GM18511 (cell line): Measurements from ENCODE around the gene UFC1.

Experiments used
- ATAC-seq: cut with Tn5 transposase; IDR thresholded peaks from one replicate; pipeline ENCODE4 v1.9.1; 2021; ENCODE audit warnings: mild to moderate bottlenecking, moderate library complexity; ENCODE audit not compliant: unreplicated experiment

The UFC1 gene

GRCh38 chr1:161133220-161133740 lies 20.5 kb upstream of the UFC1 start:
- peak; percentile 8 for ATAC-seq

- no peak for ATAC-seq
These were observed 15.9 kb upstream of the UFC1 start for GRCh38 chr1:161137881-161138280.

DNA sequence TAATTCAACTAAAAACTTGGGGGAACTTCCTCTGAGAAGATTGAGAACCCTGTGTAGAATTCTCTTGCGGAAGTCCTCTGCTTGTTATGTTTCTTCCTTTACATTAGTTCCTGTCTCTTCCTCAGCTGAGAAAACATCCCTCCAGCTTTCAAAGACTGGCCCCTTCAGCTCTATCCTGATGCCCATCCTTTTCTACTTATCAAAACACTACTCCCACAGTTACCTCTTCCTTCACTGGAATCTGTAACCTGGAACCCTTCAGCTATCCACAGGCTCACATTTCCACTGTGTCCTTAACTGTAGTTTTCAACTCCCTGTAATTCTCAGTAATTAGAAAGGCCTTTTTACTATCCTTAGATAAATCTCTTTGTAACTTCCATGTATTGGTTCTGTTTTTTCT lies 15.3 kb upstream of the UFC1 start:
- no peak for ATAC-seq

GRCh38 chr1:161139766-161140165 lies 14.0 kb upstream of the UFC1 start:
- ATAC-seq: no peak

- ATAC-seq: no peak
These were observed 12.9 kb upstream of the UFC1 start for GRCh38 chr1:161140755-161141400.

DNA sequence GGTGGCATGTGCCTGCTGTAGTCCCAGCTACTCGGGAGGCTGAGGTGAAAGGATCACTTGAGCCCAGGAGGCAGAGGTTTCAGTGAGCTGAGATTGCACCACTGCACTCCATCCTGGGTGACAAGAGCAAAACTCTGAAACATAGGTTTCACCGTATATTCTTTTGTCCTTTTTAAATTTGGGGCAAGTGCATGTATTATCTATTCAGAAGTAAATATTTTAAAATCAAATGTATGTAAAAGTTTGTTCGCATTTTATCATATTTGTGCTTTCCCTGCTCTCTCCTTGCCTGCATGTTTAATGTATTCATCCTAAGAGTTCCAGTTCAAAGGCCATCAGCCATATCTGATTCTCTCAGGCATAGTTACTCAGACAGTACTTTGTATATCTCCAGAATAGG lies 7.9 kb upstream of the UFC1 start:
- no peak for ATAC-seq

GRCh38 chr1:161153176-161153575 lies 602 bp upstream of the UFC1 start:
- peak; percentile 13 for ATAC-seq

GRCh38 chr1:161157867-161158266 lies 4.1 kb downstream of the UFC1 start:
- ATAC-seq: no peak

GRCh38 chr1:161158316-161159010 lies 4.7 kb downstream of the UFC1 start:
- no peak for ATAC-seq

GRCh38 chr1:161159087-161159912 lies 5.5 kb downstream of the UFC1 start, which contains the start of gene USP21:
USP21 (plus strand) TSS chr1:161159500; CDS start chr1:161160641, 1,141 bp downstream.
- ATAC-seq: peak; percentile 92

- no peak for ATAC-seq
These were observed 6.1 kb downstream of the UFC1 start for GRCh38 chr1:161159913-161160243.

DNA sequence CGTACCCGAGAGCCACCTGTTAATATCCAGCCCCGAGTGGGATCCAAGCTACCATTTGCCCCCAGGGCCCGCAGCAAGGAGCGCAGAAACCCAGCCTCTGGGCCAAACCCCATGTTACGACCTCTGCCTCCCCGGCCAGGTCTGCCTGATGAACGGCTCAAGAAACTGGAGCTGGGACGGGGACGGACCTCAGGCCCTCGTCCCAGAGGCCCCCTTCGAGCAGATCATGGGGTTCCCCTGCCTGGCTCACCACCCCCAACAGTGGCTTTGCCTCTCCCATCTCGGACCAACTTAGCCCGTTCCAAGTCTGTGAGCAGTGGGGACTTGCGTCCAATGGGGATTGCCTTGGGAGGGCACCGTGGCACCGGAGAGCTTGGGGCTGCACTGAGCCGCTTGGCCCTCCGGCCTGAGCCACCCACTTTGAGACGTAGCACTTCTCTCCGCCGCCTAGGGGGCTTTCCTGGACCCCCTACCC lies 6.9 kb downstream of the UFC1 start:
- ATAC-seq: no peak

DNA sequence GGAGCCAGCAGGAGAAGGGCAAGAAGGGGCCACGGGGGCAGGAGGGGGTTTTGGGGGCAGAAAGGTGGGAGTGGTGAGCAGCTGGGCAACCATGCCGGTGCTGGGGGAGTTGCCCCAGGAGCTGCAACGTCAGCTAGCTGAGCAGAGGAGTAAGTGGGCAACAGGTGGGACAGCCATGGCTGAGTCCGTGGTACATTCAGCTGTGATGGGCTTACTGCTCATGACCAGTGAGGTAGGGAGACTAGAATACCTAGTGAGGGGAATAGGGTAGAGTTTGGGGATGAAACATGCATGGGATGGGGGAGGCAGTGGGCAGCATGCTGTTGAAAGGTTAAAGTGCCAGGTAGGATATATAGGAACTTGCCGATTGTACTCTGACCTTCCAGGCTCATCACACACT lies 7.9 kb downstream of the UFC1 start:
- no peak for ATAC-seq

GRCh38 chr1:161162052-161162451 lies 8.3 kb downstream of the UFC1 start:
- no peak for ATAC-seq

- no peak for ATAC-seq
These were observed 9.0 kb downstream of the UFC1 start for GRCh38 chr1:161162806-161163205.

GRCh38 chr1:161163793-161164192 lies 10.0 kb downstream of the UFC1 start:
- ATAC-seq: no peak

- no peak for ATAC-seq
These were observed 11.3 kb downstream of the UFC1 start for GRCh38 chr1:161164901-161165610.

DNA sequence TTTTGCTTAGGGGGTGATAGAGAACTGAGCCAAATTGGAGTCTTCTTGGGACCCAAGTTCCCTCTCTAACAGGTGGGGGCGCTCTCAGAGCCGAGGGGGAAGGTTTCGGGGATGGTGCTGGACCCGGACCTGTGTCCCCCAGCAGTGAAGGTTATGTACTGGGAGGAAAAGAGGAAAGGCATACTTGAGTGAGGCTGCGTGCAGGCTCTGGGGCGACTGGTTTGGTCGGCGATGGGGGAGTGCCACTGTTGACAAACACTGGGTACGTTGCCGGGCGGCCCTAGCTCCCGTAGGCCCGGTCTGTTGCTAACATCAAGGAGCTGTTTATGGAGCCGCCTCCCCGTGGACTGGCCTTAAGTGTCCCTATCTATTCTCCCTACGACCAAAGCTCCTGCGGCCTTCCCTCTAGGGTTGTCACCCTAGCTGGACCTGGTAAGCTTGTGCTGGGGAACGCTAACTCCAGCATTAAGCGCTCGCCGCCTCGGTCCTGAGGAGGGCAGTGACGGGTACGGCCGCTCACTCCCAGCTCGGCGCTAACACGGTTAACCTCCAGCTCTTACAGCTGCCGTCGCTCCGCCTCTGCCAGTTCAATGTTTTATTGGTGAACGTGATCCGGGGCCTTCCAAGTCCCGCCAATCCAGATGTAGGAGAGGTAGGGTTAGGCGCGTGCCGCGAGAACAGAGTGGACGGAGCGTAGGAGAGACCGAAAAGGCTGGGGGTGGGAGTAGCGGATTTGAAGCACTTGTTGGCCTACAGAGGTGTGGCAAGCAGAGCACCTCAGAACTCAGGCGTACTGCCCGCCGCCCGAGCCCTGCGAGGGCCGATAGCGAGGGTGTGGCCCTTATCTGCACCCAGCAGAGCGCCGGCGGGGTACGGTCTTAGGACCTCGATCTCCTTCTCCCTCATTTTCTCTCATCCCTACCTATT lies 12.2 kb downstream of the UFC1 start, which contains the start of gene PPOX:
PPOX (plus strand) TSS at position 685 of the 927 bp plus-strand sequence. CDS start 422 bp downstream, outside the sequence.
- peak; percentile 94 for ATAC-seq

- ATAC-seq: no peak
These were observed 13.1 kb downstream of the UFC1 start for GRCh38 chr1:161166669-161167548.
